Activated CD4-positive, alpha-beta memory T cell treated with anti-CD3 and anti-CD28 coated beads, Interleukin-2, amount 10 ng/mL, durations not matched to agents 7 days and 5 days (primary cell): ENCODE data around the gene C2orf72. TPM values are rescaled to one million over a fixed set of nuclear protein-coding genes. Genes with fewer than 3 reads are reported as not detected.
"Not testable (repeated sequence)": the region's sequence is repeated elsewhere in the genome, so short reads cannot be mapped to it uniquely, and the experiment has no call there.

Source experiments
- CTCF ChIA-PET: fragments of 350-600 bp; sonication (Branson Sonifier 250); formaldehyde crosslinking; loops from one replicate; lab custom pipeline; 2021; ENCODE audit warnings: antibody characterized with exemption, inconsistent platforms; lab: Charles Lee
- POLR2A ChIA-PET: fragments of 350-600 bp; sonication (Branson Sonifier 250); formaldehyde crosslinking; loops from one replicate; lab custom pipeline; 2021; ENCODE audit warnings: antibody characterized with exemption; lab: Charles Lee
- DNase-seq: peaks from one replicate; pipeline ENCODE4 v3.0.0-alpha.2; 2020
- H3K27ac Mint-ChIP-seq: one replicate; pipeline ENCODE4 v1.8.0; 2021; ENCODE audit warnings: mild to moderate bottlenecking, mixed read lengths
- H3K27me3 Mint-ChIP-seq: one replicate; pipeline ENCODE4 v1.8.0; 2021; ENCODE audit warnings: mixed read lengths
- H3K36me3 Mint-ChIP-seq: one replicate; pipeline ENCODE4 v1.8.0; 2021; ENCODE audit warnings: low read depth, mixed read lengths
- H3K4me1 Mint-ChIP-seq: one replicate; pipeline ENCODE4 v1.8.0; 2021; ENCODE audit warnings: mixed read lengths
- H3K4me3 Mint-ChIP-seq: one replicate; pipeline ENCODE4 v1.8.0; 2021; ENCODE audit warnings: mild to moderate bottlenecking, mixed read lengths
- H3K9me3 Mint-ChIP-seq: one replicate; pipeline ENCODE4 v1.8.0; 2021; ENCODE audit warnings: mixed read lengths
- total RNA-seq, 2 experiments: library from RNA; stranded (reverse); gene quantifications; one replicate each; pipeline ENCODE4 v1.2.3, GENCODE V29; 2021

The C2orf72 gene
- total RNA-seq, 2 experiments from 2014 or later = 0.35 to 0.98 TPM

GRCh38 chr2:231017231-231017598 is 20.1 kb upstream of the C2orf72 start:
- POLR2A ChIA-PET = no interaction called here
- CTCF ChIA-PET = interaction anchor here (0.6 to 1.5 kb wide), 3 partner anchors 10 to 347 kb away, joined by 3 to 4 read pairs (median 3); no protein-coding TSS in a partner anchor
- Mint-ChIP-seq H3K4me1 (no peaks in the 10 kb centered on the region), H3K9me3 (no peaks in the 10 kb centered on the region), H3K36me3 (no peaks in the 10 kb centered on the region), H3K4me3 (no peak overlapping the region), H3K27ac (no peak overlapping the region), H3K27me3 (peaks cover 36% of the 10 kb centered on the region)
- no peak for DNase-seq

- ChIA-PET POLR2A (no interaction called here), CTCF (interaction anchor here (0.6 kb wide), 1 partner anchor 348 kb away, joined by 4 read pairs; no protein-coding TSS in a partner anchor)
- Mint-ChIP-seq H3K27ac (no peak overlapping the region), H3K9me3 (no peaks in the 10 kb centered on the region), H3K4me3 (no peak overlapping the region), H3K27me3 (peaks cover 28% of the 10 kb centered on the region), H3K4me1 (no peaks in the 10 kb centered on the region), H3K36me3 (no peaks in the 10 kb centered on the region)
- no peak for DNase-seq
Observed at GRCh38 chr2:231018184-231018583, 19.1 kb upstream of the C2orf72 start.

GRCh38 chr2:231025059-231025458 is 12.3 kb upstream of the C2orf72 start:
- CTCF ChIA-PET = not testable (repeated sequence)

GRCh38 chr2:231028889-231029288 is 8.4 kb upstream of the C2orf72 start:
- H3K36me3 Mint-ChIP-seq = no peaks in the 10 kb centered on the region
- peaks cover 21% of the 10 kb centered on the region for H3K27me3 Mint-ChIP-seq
- no peak overlapping the region for H3K4me3 Mint-ChIP-seq
- H3K4me1 Mint-ChIP-seq = no peaks in the 10 kb centered on the region
- ChIA-PET POLR2A (no interaction called here), CTCF (no interaction called here)
- no peak for DNase-seq
- no peak overlapping the region for H3K27ac Mint-ChIP-seq
- no peaks in the 10 kb centered on the region for H3K9me3 Mint-ChIP-seq

More at GRCh38 chr2:231025059-231025458, 12.3 kb upstream of the C2orf72 start:
- H3K27ac Mint-ChIP-seq, DNase-seq, H3K4me1 Mint-ChIP-seq, H3K4me3 Mint-ChIP-seq, H3K9me3 Mint-ChIP-seq, POLR2A ChIA-PET, H3K36me3 Mint-ChIP-seq: not testable (repeated sequence)
- peaks cover 21% of the 10 kb centered on the region for H3K27me3 Mint-ChIP-seq

- ChIA-PET CTCF (interaction anchor here (0.6 to 2.3 kb wide), 2 partner anchors 23 to 124 kb away, joined by 3 to 8 read pairs; no protein-coding TSS in a partner anchor), POLR2A (no interaction called here)
- Mint-ChIP-seq H3K4me1 (no peaks in the 10 kb centered on the region), H3K27me3 (peaks cover 25% of the 10 kb centered on the region), H3K36me3 (no peaks in the 10 kb centered on the region), H3K9me3 (no peaks in the 10 kb centered on the region), H3K4me3 (no peak overlapping the region), H3K27ac (no peak overlapping the region)
- DNase-seq = no peak
Observed at GRCh38 chr2:231029563-231029962, 7.8 kb upstream of the C2orf72 start.

- Mint-ChIP-seq H3K27me3 (peaks cover 31% of the 10 kb centered on the region), H3K36me3 (no peaks in the 10 kb centered on the region), H3K9me3 (no peaks in the 10 kb centered on the region), H3K4me1 (no peaks in the 10 kb centered on the region), H3K27ac (no peak overlapping the region), H3K4me3 (no peak overlapping the region)
- DNase-seq = no peak
- POLR2A ChIA-PET = no interaction called here
- CTCF ChIA-PET = interaction anchor here (2.3 kb wide), 1 partner anchor 22 kb away, joined by 8 read pairs; no protein-coding TSS in a partner anchor
Observed at GRCh38 chr2:231030725-231031124, 6.6 kb upstream of the C2orf72 start.

- POLR2A ChIA-PET = interaction anchor here (0.5 to 1.4 kb wide), 2 partner anchors 9 to 20 kb away, joined by 3 read pairs; no protein-coding TSS in a partner anchor
- H3K27ac Mint-ChIP-seq = no peak overlapping the region
- CTCF ChIA-PET = no interaction called here
- H3K4me1 Mint-ChIP-seq = peaks cover 2% of the 10 kb centered on the region
- no peak for DNase-seq
- H3K27me3 Mint-ChIP-seq = peaks cover 44% of the 10 kb centered on the region
- H3K36me3 Mint-ChIP-seq = no peaks in the 10 kb centered on the region
- H3K9me3 Mint-ChIP-seq = no peaks in the 10 kb centered on the region
- no peak overlapping the region for H3K4me3 Mint-ChIP-seq
Observed at GRCh38 chr2:231032575-231033140, 4.7 kb upstream of the C2orf72 start.

- H3K27me3 Mint-ChIP-seq = peaks cover 47% of the 10 kb centered on the region
- H3K36me3 Mint-ChIP-seq = no peaks in the 10 kb centered on the region
- no peak for DNase-seq
- CTCF ChIA-PET = interaction anchor here (0.7 kb wide), 1 partner anchor 1000 kb away, joined by 3 read pairs; no protein-coding TSS in a partner anchor
- H3K9me3 Mint-ChIP-seq = no peaks in the 10 kb centered on the region
- no peak overlapping the region for H3K27ac Mint-ChIP-seq
- H3K4me3 Mint-ChIP-seq = no peak overlapping the region
- POLR2A ChIA-PET = interaction anchor here (0.7 kb wide), 1 partner anchor 193 kb away, joined by 4 read pairs; no protein-coding TSS in a partner anchor
- H3K4me1 Mint-ChIP-seq = peaks cover 6% of the 10 kb centered on the region
Observed at GRCh38 chr2:231033147-231034132, 3.9 kb upstream of the C2orf72 start.

GRCh38 chr2:231034291-231034882 is 2.9 kb upstream of the C2orf72 start:
- CTCF ChIA-PET = no interaction called here
- POLR2A ChIA-PET = no interaction called here
- Mint-ChIP-seq H3K36me3 (no peaks in the 10 kb centered on the region), H3K4me3 (no peak overlapping the region), H3K9me3 (no peaks in the 10 kb centered on the region), H3K27me3 (peaks cover 55% of the 10 kb centered on the region), H3K4me1 (peaks cover 6% of the 10 kb centered on the region), H3K27ac (no peak overlapping the region)
- DNase-seq = no peak

- Mint-ChIP-seq H3K9me3 (no peaks in the 10 kb centered on the region), H3K4me1 (peaks cover 6% of the 10 kb centered on the region), H3K27me3 (peaks cover 71% of the 10 kb centered on the region), H3K4me3 (no peak overlapping the region), H3K27ac (no peak overlapping the region), H3K36me3 (no peaks in the 10 kb centered on the region)
- no peak for DNase-seq
- CTCF ChIA-PET = interaction anchor here (1.0 kb wide), 1 partner anchor 17 kb away, joined by 4 read pairs; no protein-coding TSS in a partner anchor
- POLR2A ChIA-PET = no interaction called here
Observed at GRCh38 chr2:231036131-231036530, 1.2 kb upstream of the C2orf72 start.

GRCh38 chr2:231036578-231037106 is 681 bp upstream of the C2orf72 start:
- DNase-seq = no peak
- H3K27me3 Mint-ChIP-seq = peaks cover 76% of the 10 kb centered on the region
- H3K4me1 Mint-ChIP-seq = peaks cover 6% of the 10 kb centered on the region
- ChIA-PET POLR2A (interaction anchor here (1.0 kb wide), 1 partner anchor 12 kb away, joined by 3 read pairs; no protein-coding TSS in a partner anchor), CTCF (no interaction called here)
- H3K9me3 Mint-ChIP-seq = no peaks in the 10 kb centered on the region
- H3K36me3 Mint-ChIP-seq = no peaks in the 10 kb centered on the region
- peak overlapping the region; percentile 8 for H3K4me3 Mint-ChIP-seq
- H3K27ac Mint-ChIP-seq = no peak overlapping the region

GRCh38 chr2:231037731-231038482 is 584 bp downstream of the C2orf72 start:
- Mint-ChIP-seq H3K27me3 (peaks cover 76% of the 10 kb centered on the region), H3K9me3 (no peaks in the 10 kb centered on the region), H3K4me1 (peaks cover 6% of the 10 kb centered on the region), H3K4me3 (no peak overlapping the region), H3K36me3 (no peaks in the 10 kb centered on the region), H3K27ac (no peak overlapping the region)
- POLR2A ChIA-PET = no interaction called here
- CTCF ChIA-PET = interaction anchor here (3.3 kb wide), 1 partner anchor 15 kb away, joined by 17 read pairs; no protein-coding TSS in a partner anchor
- DNase-seq = no peak
